ENCODE measurements around the gene DLEC1.

Gene DLEC1

GRCh38 chr3:38039899-38040261, 872 bp downstream of the DLEC1 start:
- Histone ChIP-seq H2AFZ (ENCODE audit: low read depth, low read length, severe bottlenecking) (peak overlapping the region; percentile 73), H3K9me3 (ENCODE audit: insufficient read depth, low read length) (no peaks in the 10 kb centered on the region), H3F3A (ENCODE audit: insufficient read depth) (no peaks in the 10 kb centered on the region; the same call in 1 of the 2 replicates), H3K36me3 (ENCODE audit: low read length) (no peaks in the 10 kb centered on the region), H3K79me2 (ENCODE audit: insufficient read depth, low read length) (no peaks in the 10 kb centered on the region), H3K4me2 (ENCODE audit: low read depth, low read length, poor library complexity, severe bottlenecking) (peak overlapping the region; percentile 49), H3K4me3 (ENCODE audit: insufficient read depth, low read length, poor library complexity, severe bottlenecking) (no peak overlapping the region), H3K9ac (ENCODE audit: low read length) (no peak overlapping the region), H3K27me3 (ENCODE audit: low read length) (no peaks in the 10 kb centered on the region), H3K27ac (ENCODE audit: low read depth, low read length) (no peak overlapping the region), H4K20me1 (ENCODE audit: low read depth, low read length) (no peaks in the 10 kb centered on the region), H3K9me2 (replicated peaks; ENCODE audit: insufficient read depth, low read length) (no peaks in the 10 kb centered on the region)
- no peak for TF ChIP-seq EZH2phosphoT487 (conservative IDR thresholded peaks at IDR 0.05; ENCODE audit: low read length)
- no peak for TF ChIP-seq CTCF (IDR thresholded peaks at IDR 0.05; ENCODE audit: insufficient read depth, low read length, poor library complexity, severe bottlenecking)

GRCh38 chr3:38040401-38040800, 1.4 kb downstream of the DLEC1 start:
- TF ChIP-seq CTCF (IDR thresholded peaks at IDR 0.05; ENCODE audit: insufficient read depth, low read length, poor library complexity, severe bottlenecking) = no peak
- TF ChIP-seq EZH2phosphoT487 (conservative IDR thresholded peaks at IDR 0.05; ENCODE audit: low read length) = no peak
- no peak overlapping the region for H3K4me2 ChIP-seq (ENCODE audit: low read depth, low read length, poor library complexity, severe bottlenecking)

GRCh38 chr3:38043486-38043885, 4.5 kb downstream of the DLEC1 start:
- Histone ChIP-seq H3K4me3 (ENCODE audit: insufficient read depth, low read length, poor library complexity, severe bottlenecking) (no peak overlapping the region), H4K20me1 (ENCODE audit: low read depth, low read length) (no peaks in the 10 kb centered on the region), H3K4me2 (ENCODE audit: low read depth, low read length, poor library complexity, severe bottlenecking) (no peak overlapping the region), H3K9me3 (ENCODE audit: insufficient read depth, low read length) (no peaks in the 10 kb centered on the region), H3K36me3 (ENCODE audit: low read length) (no peaks in the 10 kb centered on the region), H3K79me2 (ENCODE audit: insufficient read depth, low read length) (no peaks in the 10 kb centered on the region), H2AFZ (ENCODE audit: low read depth, low read length, severe bottlenecking) (no peak overlapping the region), H3K9me2 (replicated peaks; ENCODE audit: insufficient read depth, low read length) (no peaks in the 10 kb centered on the region), H3F3A (ENCODE audit: insufficient read depth) (no peaks in the 10 kb centered on the region; the same call in 1 of the 2 replicates), H3K27ac (ENCODE audit: low read depth, low read length) (no peak overlapping the region), H3K9ac (ENCODE audit: low read length) (no peak overlapping the region), H3K27me3 (ENCODE audit: low read length) (no peaks in the 10 kb centered on the region)
- no peak for TF ChIP-seq CTCF (IDR thresholded peaks at IDR 0.05; ENCODE audit: insufficient read depth, low read length, poor library complexity, severe bottlenecking)
- TF ChIP-seq EZH2phosphoT487 (conservative IDR thresholded peaks at IDR 0.05; ENCODE audit: low read length) = no peak

More at GRCh38 chr3:38040401-38040800, 1.4 kb downstream of the DLEC1 start:
- Histone ChIP-seq H2AFZ (ENCODE audit: low read depth, low read length, severe bottlenecking) (no peak overlapping the region), H4K20me1 (ENCODE audit: low read depth, low read length) (no peaks in the 10 kb centered on the region), H3K36me3 (ENCODE audit: low read length) (no peaks in the 10 kb centered on the region), H3K9me2 (replicated peaks; ENCODE audit: insufficient read depth, low read length) (no peaks in the 10 kb centered on the region), H3K9ac (ENCODE audit: low read length) (no peak overlapping the region), H3K4me3 (ENCODE audit: insufficient read depth, low read length, poor library complexity, severe bottlenecking) (no peak overlapping the region), H3F3A (ENCODE audit: insufficient read depth) (no peaks in the 10 kb centered on the region; the same call in 1 of the 2 replicates), H3K9me3 (ENCODE audit: insufficient read depth, low read length) (no peaks in the 10 kb centered on the region), H3K79me2 (ENCODE audit: insufficient read depth, low read length) (no peaks in the 10 kb centered on the region), H3K27ac (ENCODE audit: low read depth, low read length) (no peak overlapping the region), H3K27me3 (ENCODE audit: low read length) (no peaks in the 10 kb centered on the region)

Measured in SU-DHL-6 (cell line).